Measurements from ENCODE around the gene ITGA11.

DNA sequence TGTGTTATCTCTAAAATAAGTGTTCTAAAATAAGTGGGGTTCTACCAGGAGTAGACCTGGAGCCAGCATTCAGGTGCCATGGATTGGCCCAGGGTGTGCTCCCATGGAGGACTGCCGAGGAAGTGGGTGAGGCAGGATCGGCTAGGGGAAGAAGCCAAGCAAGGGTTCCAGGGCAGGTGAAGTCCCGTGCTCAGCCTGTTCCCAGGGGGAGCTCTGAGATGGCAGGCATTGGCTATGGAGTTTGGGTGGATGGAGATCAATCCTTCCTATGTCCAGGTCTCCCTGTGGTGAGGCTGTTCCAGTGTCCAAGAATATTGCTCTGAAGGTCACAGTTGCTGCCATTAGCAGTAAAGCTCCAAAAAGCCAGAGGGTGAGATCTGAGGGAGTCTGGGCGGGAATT, 46.9 kb upstream of the ITGA11 start:
- no peak for TF ChIP-seq POLR2A (IDR thresholded peaks at IDR 0.05; ENCODE audit: low read depth, low read length)
- TF ChIP-seq TAF1 (IDR thresholded peaks at IDR 0.05; ENCODE audit: low read depth, low read length): no peak

Measured in GM12891 (cell line).